ENCODE data around the gene SPATA13. TPM values are rescaled to one million over a fixed set of nuclear protein-coding genes. Genes with fewer than 3 reads are reported as not detected.

Gene SPATA13
- total RNA-seq, 1 experiment from 2014 or later, result 22.1 TPM

DNA sequence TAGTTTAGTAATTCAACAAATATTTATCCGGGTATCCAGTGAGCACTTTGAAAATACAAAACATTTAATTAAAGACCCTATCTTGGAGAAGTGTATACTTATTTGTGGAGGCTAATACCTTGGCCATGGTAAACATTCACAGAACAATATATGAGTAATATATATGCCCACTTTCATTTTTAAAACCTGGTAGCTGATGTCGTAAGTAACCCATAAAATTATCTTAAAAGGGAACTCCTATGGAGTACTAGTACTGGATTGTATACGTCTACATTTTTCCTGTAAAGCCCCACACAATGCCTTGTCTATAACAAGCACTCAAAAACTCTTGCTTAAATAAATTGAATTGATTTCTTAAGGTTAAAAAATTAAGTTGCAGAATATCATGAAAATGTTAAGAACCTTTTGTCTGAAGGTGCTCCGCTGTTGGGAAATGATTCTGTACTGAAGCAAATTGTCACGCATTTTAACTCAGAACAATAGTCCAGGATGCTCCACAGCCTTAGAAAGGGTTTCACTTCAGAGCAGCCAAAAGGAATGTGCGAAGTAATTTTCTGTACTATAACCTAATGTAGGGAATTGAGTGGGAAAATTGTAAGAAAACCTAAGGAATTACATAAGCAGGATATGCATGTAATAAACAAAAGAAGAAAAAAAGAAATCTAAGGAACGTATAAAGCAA lies 90.0 kb downstream of the SPATA13 start:
- in situ Hi-C loops (cut with HindIII; ENCODE audit: low pct_unique_long_range_greater_than_20kb, low sequenced_read_pairs), result no loop called here
- DNase-seq (ENCODE audit: low read depth, low spot score), result no peak

DNA sequence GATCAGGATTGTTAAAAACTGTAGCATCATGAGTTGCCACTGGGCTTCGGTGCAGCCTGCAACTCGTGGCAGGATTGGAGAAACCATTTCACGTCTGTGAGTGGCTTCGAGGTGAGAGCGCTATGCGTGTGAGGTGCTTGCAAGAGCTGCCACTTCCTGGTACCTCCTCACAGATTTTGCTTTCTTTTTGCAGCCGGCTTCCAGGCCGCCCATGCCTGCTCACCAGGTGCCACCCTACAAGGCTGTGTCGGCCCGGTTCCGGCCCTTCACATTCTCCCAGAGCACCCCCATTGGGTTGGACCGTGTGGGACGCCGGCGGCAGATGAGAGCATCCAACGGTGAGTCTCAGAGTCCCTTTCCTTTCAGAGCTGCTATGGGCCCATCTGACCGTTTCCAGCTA lies 91.0 kb downstream of the SPATA13 start:
- no peak for DNase-seq (ENCODE audit: low read depth, low spot score)
- in situ Hi-C loops (cut with HindIII; ENCODE audit: low pct_unique_long_range_greater_than_20kb, low sequenced_read_pairs), result no loop called here

GRCh38 chr13:24252136-24252535 lies 91.6 kb downstream of the SPATA13 start:
- DNase-seq (ENCODE audit: low read depth, low spot score), result no peak
- in situ Hi-C loops (cut with HindIII; ENCODE audit: low pct_unique_long_range_greater_than_20kb, low sequenced_read_pairs), result no loop called here

- no peak for DNase-seq (ENCODE audit: low read depth, low spot score)
- in situ Hi-C loops (cut with HindIII; ENCODE audit: low pct_unique_long_range_greater_than_20kb, low sequenced_read_pairs), result no loop called here
Measured at GRCh38 chr13:24253520-24254145, 93.1 kb downstream of the SPATA13 start.

DNA sequence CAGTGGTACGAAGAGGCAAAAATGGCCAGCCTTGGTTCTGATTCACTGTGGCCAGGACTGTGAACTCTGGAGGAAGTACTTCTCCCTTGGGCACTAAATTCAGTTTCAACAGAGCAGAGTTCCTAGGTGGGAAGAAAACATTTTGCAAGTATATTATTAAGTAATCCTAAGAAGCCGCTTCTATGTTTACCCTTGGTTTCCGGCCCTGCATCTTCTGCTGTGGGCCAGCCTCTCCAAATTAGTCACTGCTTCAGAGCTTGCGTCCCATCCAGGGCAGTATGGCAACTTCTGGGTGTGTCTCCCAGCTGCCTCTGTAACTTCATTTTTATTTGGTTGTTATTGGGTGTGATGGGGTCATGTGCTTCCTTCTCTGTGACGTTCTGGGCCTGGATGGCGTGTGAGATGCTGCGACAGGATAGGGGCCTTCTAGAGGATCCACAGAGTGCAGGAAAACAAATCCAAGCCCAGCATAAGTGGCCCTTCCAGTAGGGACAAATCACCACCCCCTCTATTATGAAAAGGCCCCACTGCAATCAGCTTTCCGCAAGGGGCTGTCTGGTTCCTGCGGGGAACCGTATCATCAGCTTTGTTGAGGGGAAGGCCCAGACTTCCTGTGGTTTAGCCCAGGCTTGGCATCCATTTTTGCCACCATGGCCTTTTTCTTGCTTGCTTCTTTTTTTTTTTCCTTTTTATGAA lies 93.8 kb downstream of the SPATA13 start:
- no peak for DNase-seq (ENCODE audit: low read depth, low spot score)
- in situ Hi-C loops (cut with HindIII; ENCODE audit: low pct_unique_long_range_greater_than_20kb, low sequenced_read_pairs), result no loop called here

DNA sequence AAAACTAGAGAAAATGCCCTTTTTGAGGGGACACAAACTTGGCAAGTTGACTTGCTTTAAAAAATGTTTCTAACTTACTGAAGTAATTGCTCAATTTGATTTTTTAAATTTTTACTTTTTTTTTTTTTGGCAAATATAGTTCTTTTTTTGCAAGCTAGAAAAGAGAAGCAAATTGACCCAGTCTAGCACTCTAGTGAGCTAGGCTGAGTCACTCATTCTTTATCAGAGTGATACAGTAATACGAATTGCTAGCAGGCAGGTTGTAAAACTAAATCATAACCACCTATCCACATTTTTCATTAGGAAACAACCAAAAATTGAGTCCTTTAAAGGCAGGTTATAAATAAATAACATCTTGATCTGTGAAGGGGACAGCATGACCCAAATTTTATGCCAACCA lies 97.0 kb downstream of the SPATA13 start:
- DNase-seq (ENCODE audit: low read depth, low spot score), result no peak

DNA sequence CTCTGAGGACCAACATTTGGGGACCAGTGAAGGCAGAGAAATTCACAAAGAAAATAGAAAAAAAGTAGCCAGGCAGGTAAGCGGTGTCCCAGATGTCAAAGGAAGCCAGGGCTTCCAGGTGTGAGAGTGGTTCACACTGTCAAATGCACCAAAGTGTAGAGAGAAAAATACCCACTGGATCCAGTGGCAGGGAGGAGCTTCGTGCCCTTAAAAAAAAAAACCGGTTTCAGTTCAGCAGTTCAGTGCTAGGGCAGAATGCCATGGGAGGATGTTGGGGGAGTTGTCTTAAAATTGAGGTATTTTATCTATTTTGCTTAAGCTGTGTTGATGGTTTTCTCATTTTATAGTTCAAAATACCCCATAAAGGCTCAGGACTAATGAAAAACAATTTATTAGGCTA lies 101.0 kb downstream of the SPATA13 start:
- in situ Hi-C loops (cut with HindIII; ENCODE audit: low pct_unique_long_range_greater_than_20kb, low sequenced_read_pairs), result no loop called here
- DNase-seq (ENCODE audit: low read depth, low spot score), result no peak

More for the DNA sequence above, 97.0 kb downstream of the SPATA13 start:
- in situ Hi-C loops (cut with HindIII; ENCODE audit: low pct_unique_long_range_greater_than_20kb, low sequenced_read_pairs), result no loop called here

GRCh38 chr13:24263632-24264031 lies 103.1 kb downstream of the SPATA13 start:
- DNase-seq (ENCODE audit: low read depth, low spot score), result peak; percentile 82
- in situ Hi-C loops (cut with HindIII; ENCODE audit: low pct_unique_long_range_greater_than_20kb, low sequenced_read_pairs), result no loop called here

DNA sequence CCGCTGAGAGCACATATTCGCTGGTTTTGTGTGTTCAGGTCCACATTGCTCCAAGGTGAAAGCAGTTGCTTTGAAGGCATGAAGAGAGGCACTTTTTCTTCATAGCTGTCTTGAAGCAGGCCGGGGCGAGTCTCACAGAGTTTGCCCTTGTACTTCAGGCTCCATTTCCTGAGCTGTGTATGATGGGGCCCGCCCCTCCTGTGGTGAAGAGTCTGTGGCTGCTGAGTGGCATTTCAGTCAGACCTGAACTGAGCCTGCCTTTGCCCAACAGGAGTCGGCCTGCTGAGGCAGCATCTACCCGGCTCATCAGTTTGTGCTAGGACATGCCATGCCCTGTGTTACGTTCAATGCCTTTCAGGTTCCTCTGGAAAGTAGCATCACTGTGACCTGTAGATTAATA lies 104.5 kb downstream of the SPATA13 start:
- in situ Hi-C loops (cut with HindIII; ENCODE audit: low pct_unique_long_range_greater_than_20kb, low sequenced_read_pairs), result no loop called here
- DNase-seq (ENCODE audit: low read depth, low spot score), result no peak

GRCh38 chr13:24265453-24265852 lies 104.9 kb downstream of the SPATA13 start:
- in situ Hi-C loops (cut with HindIII; ENCODE audit: low pct_unique_long_range_greater_than_20kb, low sequenced_read_pairs), result no loop called here
- no peak for DNase-seq (ENCODE audit: low read depth, low spot score)

- in situ Hi-C loops (cut with HindIII; ENCODE audit: low pct_unique_long_range_greater_than_20kb, low sequenced_read_pairs), result no loop called here
- DNase-seq (ENCODE audit: low read depth, low spot score), result no peak
Measured at GRCh38 chr13:24267274-24267673, 106.8 kb downstream of the SPATA13 start.

DNA sequence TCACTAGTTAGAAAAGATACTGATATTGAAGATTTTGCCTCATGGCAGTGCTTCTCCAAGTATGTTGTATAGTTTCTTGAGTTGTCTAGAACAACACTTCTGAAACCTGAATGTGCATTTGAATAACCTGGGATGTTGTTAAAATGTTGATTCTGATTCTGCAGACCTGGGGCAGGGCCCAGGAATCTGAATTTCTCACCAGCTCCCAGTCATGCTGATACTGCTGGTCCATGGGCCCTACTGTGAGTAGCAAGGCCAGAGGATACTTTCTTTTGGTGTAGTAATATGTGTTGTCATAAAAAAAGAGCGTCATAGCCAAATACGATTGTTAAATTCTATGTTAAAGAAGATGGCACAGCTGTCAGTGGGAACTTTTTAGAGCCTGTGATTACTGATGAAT lies 107.3 kb downstream of the SPATA13 start:
- no peak for DNase-seq (ENCODE audit: low read depth, low spot score)
- in situ Hi-C loops (cut with HindIII; ENCODE audit: low pct_unique_long_range_greater_than_20kb, low sequenced_read_pairs), result no loop called here

DNA sequence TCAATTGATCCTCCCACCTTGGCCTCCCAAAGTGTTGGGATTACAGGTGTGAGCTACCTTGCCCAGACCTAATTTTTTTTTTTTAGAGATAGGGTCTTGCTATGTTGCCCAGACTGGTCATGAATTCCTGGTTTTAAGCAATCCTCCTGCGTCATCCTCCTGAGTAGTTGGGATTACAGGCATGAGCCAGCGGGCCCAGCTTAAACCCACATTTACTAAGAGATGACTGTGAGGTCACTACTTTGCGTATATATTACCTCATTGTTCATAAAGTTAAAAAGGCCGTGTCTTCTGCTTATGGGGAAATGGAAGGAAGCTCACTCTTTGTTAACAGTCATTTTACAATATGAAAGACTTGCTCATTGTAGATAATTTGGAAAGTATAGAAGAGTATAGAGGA lies 109.3 kb downstream of the SPATA13 start:
- DNase-seq (ENCODE audit: low read depth, low spot score), result no peak
- in situ Hi-C loops (cut with HindIII; ENCODE audit: low pct_unique_long_range_greater_than_20kb, low sequenced_read_pairs), result no loop called here

GRCh38 chr13:24270639-24271141 lies 110.2 kb downstream of the SPATA13 start:
- in situ Hi-C loops (cut with HindIII; ENCODE audit: low pct_unique_long_range_greater_than_20kb, low sequenced_read_pairs), result no loop called here
- DNase-seq (ENCODE audit: low read depth, low spot score), result peak; percentile 23

DNA sequence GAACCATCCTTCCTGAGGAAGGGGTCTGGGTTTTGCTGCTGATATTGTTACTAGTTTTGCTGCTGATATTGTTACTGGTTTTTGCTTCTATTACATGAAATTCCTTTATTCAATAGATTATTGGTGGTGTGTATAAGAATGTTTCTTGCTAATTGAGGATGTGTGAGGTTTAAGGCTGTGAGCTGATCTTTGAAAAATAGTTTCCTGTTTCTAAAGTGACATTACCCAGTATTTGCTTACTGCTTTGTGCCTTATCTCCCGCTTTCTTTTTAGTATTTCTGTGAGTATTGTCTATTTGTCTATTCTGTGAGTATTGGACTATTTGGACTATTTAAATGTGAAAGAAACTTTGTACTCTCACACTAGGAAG lies 110.7 kb downstream of the SPATA13 start:
- no peak for DNase-seq (ENCODE audit: low read depth, low spot score)
- in situ Hi-C loops (cut with HindIII; ENCODE audit: low pct_unique_long_range_greater_than_20kb, low sequenced_read_pairs), result no loop called here

- in situ Hi-C loops (cut with HindIII; ENCODE audit: low pct_unique_long_range_greater_than_20kb, low sequenced_read_pairs), result no loop called here
- peak; percentile 93 for DNase-seq (ENCODE audit: low read depth, low spot score)
Measured at GRCh38 chr13:24271601-24272451, 111.3 kb downstream of the SPATA13 start.

- DNase-seq (ENCODE audit: low read depth, low spot score), result no peak
- in situ Hi-C loops (cut with HindIII; ENCODE audit: low pct_unique_long_range_greater_than_20kb, low sequenced_read_pairs), result no loop called here
Measured at GRCh38 chr13:24272452-24273161, 112.1 kb downstream of the SPATA13 start.

All from SK-MEL-5 (cell line).